ENCODE data around the gene ALS2CL.

Gene ALS2CL

GRCh38 chr3:46675426-46675825, 18.1 kb downstream of the ALS2CL start:
- DNase-seq = no peak

DNA sequence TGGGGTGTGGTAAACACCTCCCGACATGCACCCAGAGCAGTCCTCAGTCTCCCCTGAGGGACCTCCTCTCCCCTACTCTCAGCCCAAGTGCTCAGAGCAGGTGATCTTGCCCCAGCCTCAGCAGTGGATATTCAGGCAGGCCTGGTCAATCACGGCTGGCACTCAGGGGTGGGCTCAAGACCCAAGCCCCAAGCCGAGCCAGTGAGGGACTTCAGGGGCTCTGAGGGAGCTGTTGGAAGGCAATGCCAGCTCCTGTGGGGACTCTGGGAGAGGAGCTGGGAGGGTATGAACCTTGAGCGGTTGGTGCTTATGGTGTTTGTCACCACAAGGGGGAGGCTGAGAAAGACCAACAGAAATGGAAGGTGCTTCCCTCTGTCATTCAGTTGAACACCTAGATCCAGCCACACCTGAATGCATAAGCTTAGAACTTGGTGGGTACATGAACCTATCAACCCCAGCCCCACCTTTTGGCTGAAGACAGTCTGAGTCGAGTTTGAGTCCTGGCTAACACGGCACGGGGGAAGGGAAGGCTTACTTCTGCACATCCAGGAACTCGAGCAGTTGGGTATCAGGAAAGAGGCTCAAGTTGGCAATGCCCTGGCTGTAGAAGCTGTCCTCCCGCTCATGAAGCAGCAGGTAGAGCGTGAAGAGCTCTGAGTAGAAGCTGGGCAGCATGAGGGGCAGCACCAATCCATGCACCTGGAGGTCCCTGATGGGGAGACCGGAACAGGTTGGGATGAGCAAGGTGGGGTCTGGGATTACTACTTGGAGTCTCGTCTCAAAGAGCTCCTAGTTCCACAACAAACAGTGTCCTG, 19.2 kb downstream of the ALS2CL start:
- no peak for DNase-seq

GRCh38 chr3:46673151-46674030, 20.1 kb downstream of the ALS2CL start:
- no peak for DNase-seq

DNA sequence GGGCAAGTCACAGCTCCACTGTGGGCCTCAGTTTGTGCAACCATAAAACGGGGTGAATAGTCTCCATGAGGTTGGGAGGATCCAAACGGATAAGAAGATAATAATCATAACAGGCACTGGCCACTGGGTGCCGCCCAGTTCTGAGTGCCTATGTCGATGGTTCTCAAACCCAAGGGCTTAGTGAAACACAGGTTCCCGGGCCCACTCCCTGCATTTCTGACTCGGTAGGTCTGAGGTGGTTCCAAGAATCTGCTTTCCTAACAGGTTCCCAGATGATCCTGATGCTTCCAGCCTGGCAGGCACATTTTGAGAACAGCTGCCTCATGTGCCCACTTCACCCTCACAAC, 21.2 kb downstream of the ALS2CL start:
- no peak for DNase-seq

GRCh38 chr3:46671541-46672348, 21.7 kb downstream of the ALS2CL start:
- no peak for DNase-seq

DNA sequence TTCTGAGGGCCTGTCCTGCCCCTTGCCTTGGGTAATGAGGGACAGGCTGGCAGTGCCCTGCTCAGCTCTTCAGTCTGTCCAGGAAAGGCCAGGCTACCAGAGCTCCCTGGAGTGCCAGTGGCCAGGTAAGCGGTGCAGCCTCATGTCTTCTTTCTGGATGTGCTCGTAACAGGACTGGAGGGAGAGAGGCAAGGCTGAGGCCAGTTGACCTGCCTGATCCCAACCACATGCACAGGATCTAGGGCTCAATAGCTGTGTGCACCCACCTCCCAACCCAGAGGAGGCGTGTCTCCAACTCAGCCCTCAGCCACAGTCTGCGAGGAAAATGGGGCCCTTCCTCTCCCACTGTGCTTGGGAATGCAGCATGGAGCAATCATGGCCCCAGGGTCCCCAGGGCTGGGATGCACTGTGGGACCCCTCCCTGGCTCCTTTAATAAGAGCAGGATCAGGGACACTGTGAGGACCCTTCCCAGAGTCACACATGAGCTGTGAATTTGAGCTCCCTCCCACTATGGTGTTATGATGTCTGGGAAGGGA, 22.5 kb downstream of the ALS2CL start:
- DNase-seq = no peak

DNA sequence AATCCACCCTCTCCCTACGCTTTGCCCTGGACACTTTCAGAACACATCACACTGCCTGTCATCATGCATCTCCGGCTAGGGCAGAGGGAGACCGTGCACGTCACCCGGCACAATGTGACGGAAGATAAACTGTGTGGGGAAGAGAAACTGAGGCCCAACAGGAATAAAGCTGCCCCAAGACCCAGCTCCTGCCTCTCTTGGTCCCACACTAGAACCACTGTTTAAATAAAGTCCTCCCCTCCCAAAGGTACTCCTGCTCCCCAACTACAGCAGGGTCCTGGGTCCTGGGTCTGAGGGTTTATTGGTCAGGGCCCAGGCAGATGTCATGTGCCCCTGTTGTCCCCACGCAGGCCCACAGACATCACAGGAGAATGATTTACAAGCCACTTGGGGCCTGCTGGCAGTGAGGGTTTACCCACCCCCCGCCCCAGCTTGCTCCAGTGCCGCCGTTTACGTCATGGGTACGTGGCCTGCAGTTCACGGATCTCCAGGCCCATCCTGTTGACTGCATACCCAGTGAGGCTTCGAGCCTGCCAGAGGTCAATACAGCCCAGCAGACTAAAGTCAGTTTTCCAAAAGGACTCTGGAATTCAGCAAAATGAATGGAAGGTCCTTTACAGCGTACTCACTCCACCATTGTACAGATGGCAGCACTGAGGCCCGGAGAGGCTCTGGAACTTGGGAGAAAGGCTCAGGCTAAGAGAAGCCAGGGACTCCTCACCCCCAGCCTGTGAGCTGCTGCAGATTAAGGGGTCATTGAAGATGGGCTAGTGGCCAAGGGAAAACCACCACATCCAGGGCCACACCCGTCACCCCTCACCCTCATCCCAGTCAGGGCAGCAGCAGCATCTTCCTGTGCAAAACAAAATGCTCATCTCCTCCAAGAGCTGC, 23.2 kb downstream of the ALS2CL start:
- no peak for DNase-seq

GRCh38 chr3:46669191-46669999, 24.1 kb downstream of the ALS2CL start:
- no peak for DNase-seq

DNA sequence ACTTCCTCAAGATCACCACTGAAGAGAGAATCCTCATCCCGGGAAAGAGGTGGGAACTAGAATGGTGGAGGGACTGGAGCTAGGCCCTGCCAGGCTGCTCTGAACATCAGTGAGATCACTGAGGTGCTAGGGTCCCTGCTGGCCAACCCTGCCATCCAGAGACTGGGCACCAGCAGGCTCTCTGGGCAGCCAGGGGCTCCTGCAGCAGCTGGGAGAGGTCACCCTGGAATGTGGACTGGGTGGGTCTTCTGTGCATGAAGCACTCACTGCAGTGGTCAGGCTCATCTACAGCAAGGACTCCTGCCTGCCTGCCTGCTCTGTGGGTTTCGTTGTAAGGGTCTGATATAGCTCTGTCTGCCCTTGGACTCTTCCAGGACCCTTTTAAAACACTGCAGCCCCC, 24.9 kb downstream of the ALS2CL start:
- DNase-seq = no peak

DNA sequence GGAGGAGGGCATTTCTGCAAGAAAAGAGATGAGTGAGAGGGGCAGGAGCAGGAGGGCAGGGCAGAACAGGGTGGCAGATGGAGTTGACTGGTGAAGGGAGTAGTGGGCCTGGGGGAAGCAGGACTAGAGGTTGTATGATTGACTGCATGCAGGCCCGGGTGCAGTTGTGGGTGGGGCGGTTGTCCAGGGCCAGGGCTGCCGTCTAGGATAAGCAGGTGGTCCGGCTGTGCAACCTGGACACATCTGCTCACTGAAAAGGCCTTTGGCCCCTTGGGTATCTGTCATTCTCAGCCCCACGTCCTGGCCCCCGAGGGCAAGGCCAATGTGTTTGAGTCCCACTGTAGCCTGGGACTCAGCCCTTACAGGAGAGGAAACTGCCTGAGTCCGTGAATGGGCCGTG, 25.4 kb downstream of the ALS2CL start:
- DNase-seq = no peak

- no peak for DNase-seq
Observed at GRCh38 chr3:46667657-46668056, 25.8 kb downstream of the ALS2CL start.

DNA sequence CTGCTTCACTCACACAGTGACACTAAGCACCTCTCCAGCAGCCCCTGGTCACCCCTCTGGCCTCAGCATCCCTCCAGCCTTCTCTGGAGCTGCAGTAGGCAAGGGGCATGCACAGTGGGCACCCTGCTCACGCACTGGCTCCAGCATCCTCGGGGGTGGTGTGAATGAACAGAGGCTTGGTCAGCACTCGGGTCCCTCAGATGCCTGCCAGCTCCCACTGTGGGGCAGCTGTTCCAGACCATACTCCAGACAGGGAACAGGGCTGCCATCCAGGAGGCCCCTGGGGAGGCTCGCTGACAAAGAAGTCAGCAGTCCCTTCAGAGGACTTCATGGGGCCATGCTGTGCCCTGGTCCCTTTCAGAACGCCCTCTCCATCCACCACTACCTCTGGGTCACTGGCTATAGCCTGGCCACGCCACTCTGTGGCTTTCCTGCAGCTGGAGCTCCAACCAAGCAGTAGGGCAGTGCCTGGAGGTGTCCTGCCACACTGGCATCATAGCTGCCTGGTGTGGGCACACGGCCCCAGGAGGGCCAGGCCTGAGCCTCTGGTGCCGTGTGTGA, 26.3 kb downstream of the ALS2CL start:
- DNase-seq = no peak

- DNase-seq = no peak
Observed at GRCh38 chr3:46666453-46666845, 27.0 kb downstream of the ALS2CL start.

GRCh38 chr3:46665763-46666452, 27.6 kb downstream of the ALS2CL start:
- no peak for DNase-seq

DNA sequence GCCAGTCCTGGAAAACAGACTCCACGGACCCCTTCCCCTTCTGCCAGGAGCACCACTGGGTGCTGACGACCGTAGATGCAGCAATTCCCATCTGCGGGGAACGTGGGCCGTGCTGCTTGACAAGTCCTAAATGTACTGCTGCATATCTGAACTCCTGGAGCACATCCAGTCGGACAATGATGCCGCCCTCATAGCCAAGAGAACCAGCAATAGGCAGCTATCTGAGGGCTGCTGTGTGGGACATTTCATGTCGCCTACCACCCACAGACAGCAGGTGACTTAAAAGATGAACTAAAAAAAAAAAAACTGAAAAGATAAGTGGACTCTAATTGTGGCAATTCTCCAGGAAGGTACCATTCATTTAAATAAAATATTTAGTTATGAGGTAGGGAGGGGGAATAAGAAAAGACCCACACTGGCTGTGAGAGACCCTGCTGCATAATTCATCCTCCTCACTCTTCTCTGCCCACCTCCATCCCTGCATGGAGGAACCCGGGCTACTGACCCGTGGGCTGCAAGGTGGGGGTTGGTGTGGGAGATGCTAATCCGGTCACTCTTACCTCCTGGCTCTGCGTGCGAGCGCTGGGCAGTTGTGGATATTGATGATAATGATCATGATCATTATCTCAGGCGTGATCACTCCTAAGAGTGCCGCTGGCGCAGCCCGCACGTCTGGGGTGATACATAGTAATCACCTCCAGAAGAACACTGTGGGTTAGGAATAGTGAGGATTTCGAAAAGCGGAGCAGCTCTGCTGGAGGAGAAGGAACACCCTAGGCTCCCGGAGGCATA, 28.3 kb downstream of the ALS2CL start:
- DNase-seq = no peak

DNA sequence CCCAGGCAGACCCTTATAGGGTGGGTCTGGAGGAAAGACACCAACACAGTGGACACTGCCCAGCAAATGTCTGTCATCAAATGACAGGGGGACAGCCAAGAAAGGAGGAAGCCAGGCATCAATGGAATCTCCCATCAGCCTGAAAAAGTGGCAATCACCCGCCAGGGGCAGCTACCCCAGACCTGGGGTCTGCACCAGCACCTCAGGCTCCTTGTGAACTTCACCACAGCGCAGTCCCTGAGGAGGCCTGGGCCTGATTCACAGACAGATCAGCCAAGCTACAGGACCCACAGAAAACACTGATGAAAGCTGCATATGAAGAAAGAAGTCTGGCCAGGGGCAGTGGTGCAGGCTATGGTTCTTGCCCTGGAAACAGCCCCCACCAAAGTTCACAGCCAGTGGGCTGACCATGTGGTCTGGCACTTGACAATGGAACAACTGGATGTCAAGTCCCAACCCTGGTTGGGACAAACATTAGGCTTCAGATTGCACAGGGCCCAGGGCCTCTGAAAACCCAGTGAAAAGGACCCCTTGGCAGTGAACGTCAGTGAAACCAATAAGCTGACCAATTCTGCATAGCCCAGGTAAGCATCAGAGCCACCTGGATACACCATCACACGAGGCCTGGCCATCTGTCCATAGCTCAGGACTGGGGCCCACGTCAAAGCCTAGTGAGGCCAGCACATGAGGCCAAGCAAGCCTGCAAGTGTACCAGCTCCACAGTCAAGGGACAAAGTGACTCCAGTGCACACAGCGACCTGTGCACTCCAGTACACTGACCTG, 29.1 kb downstream of the ALS2CL start:
- no peak for DNase-seq

- peak; percentile 30 for DNase-seq
Observed at GRCh38 chr3:46663591-46664135, 29.8 kb downstream of the ALS2CL start.

All from NCI-H1105 (cell line).